Measurements from ENCODE around the gene SDCBP2. TPM values are rescaled to one million over a fixed set of nuclear protein-coding genes. Genes with fewer than 3 reads are reported as not detected.

Gene SDCBP2
- total and polyA plus RNA-seq, 2 of the 8 experiments (the other 6 are each of a cell fraction or from before 2014, with no cell fraction given), result 4.2 to 6.7 TPM

GRCh38 chr20:1313236-1313964, 15.5 kb downstream of the SDCBP2 start:
- Histone ChIP-seq H4K91ac (replicated peaks; ENCODE audit: insufficient read length, low read length) (peak overlapping the region; percentile 3), H3K9ac (replicated peaks in 1 of 4; ENCODE audit: extremely low read depth in 1 of 4, low read depth in 3 of 4, low read length in 3 of 4) (peak overlapping the region in 3 of 4 experiments; percentile 20 to 46 (median 32); a peak in 2 of 7 replicates), H2BK12ac (ENCODE audit: low read depth, low read length) (peak overlapping the region; percentile 39; the same call in 1 of the 2 replicates), H3K14ac (ENCODE audit: insufficient read length) (no peak overlapping the region), H3K9me3 (ENCODE audit: insufficient read depth in 2 of 2, low read depth in 1 of 2, low read length in 1 of 2) (no peaks in the 10 kb centered on the region), H3K27ac (ENCODE audit: low read depth, low read length) (no peak overlapping the region), H4K5ac (ENCODE audit: insufficient read length, low read depth, low read length) (peak overlapping the region; percentile 41), H3K4me2 (ENCODE audit: insufficient read depth in 1 of 2, low read depth in 2 of 2, low read length in 2 of 2) (peak overlapping the region; percentile 44 to 92), H3K79me2 (ENCODE audit: control insufficient read depth in 1 of 2, insufficient read depth in 2 of 2, low read length in 2 of 2) (no peaks in the 10 kb centered on the region), H3K23me2 (ENCODE audit: low read depth, low read length) (peaks cover 3% of the 10 kb centered on the region; the same call in 1 of the 2 replicates), H2BK120ac (replicated peaks; ENCODE audit: low read depth, low read length) (no peak overlapping the region), H3K18ac (ENCODE audit: extremely low read depth, low read length) (peak overlapping the region; percentile 78; the same call in 1 of the 2 replicates), H2BK15ac (ENCODE audit: low read length) (no peak overlapping the region; the same call in 1 of the 2 replicates), H3K23ac (ENCODE audit: insufficient read length) (no peak overlapping the region), H3K36me3 (ENCODE audit: control insufficient read depth in 2 of 4, insufficient read depth in 4 of 4, low read length in 3 of 4) (no peaks in the 10 kb centered on the region), H3K4me1 (replicated peaks in 1 of 4; ENCODE audit: control insufficient read depth in 3 of 4, insufficient read depth in 4 of 4, low read length in 3 of 4) (peaks cover 0 to 2% (median 0%) of the 10 kb centered on the region in 4 experiments; a peak in 4 of 7 replicates), H2AK5ac (ENCODE audit: low read depth, low read length) (no peak overlapping the region), H3K56ac (replicated peaks; ENCODE audit: insufficient read length, low read depth, low read length) (no peak overlapping the region), H3K79me1 (ENCODE audit: low read depth, low read length) (no peaks in the 10 kb centered on the region), H4K8ac (ENCODE audit: extremely low read depth, insufficient read depth, low read length) (peak overlapping the region; percentile 82; the same call in 1 of the 2 replicates), H3K4ac (replicated peaks; ENCODE audit: insufficient read length, low read depth, low read length) (no peak overlapping the region), H2BK5ac (ENCODE audit: low read depth, low read length) (no peak overlapping the region), H2AFZ (ENCODE audit: low read length) (peak overlapping the region; percentile 54; the same call in 1 of the 2 replicates), H2BK20ac (ENCODE audit: low read length) (no peak overlapping the region), H3K4me3 (ENCODE audit: extremely low read depth in 1 of 4, insufficient read depth in 2 of 4, low read depth in 3 of 4, low read length in 4 of 4) (peak overlapping the region; percentile 34 to 73 (median 58)), H3K27me3 (replicated peaks in 1 of 4; ENCODE audit: control insufficient read depth in 3 of 4, extremely low read depth in 1 of 4, insufficient read depth in 3 of 4, low read length in 3 of 4) (peaks cover 0 to 12% (median 10%) of the 10 kb centered on the region in 4 experiments; a peak in 5 of 7 replicates), H4K20me1 (replicated peaks in 1 of 2; ENCODE audit: control insufficient read depth in 1 of 2, insufficient read depth in 2 of 2, low read length in 2 of 2) (no peaks in the 10 kb centered on the region)
- 6% methylated on average over 23 of the region's 38 CpGs; no CpG with 5 or more reads in 1 of the 2 experiments for WGBS, 2 experiments (ENCODE audit: extremely low coverage in 1 of 2, insufficient coverage in 1 of 2, insufficient read length in 1 of 2, insufficient replicate concordance in 2 of 2, low coverage in 1 of 2, low lambda C conversion rate in 2 of 2, missing lambda C conversion rate in 1 of 2)
- peak in 1 of 2 experiments; percentile 91 for DNase-seq (ENCODE audit: low read depth in 1 of 2, low spot score in 2 of 2)
- ChIA-PET POLR2A (ENCODE audit: partially characterized antibody) (interaction anchor here (0.8 to 2.1 kb wide), 6 partner anchors 12 to 155 kb away, joined by 3 to 7 read pairs (median 4); partner anchors contain the start of gene SDCBP2), CTCF (ENCODE audit: partially characterized antibody) (interaction anchor here (0.6 to 2.5 kb wide), 48 partner anchors 9 to 560 kb away, joined by 3 to 28 read pairs (median 4); partner anchors contain the start of gene FKBP1A)
- FAIRE-seq, result no peak
- TF ChIP-seq BRCA1 (IDR thresholded peaks at IDR 0.05; ENCODE audit: low read depth, low read length) (no peak), HDAC6 (IDR thresholded peaks at IDR 0.05; ENCODE audit: low read depth, low read length) (no peak), FOSL1 (IDR thresholded peaks at IDR 0.05; ENCODE audit: insufficient read depth, low read depth, low read length) (no peak), BACH1 (IDR thresholded peaks at IDR 0.05; ENCODE audit: low read length) (peak; percentile 83), RNF2 (IDR thresholded peaks at IDR 0.05; ENCODE audit: borderline replicate concordance, low read depth, low read length, missing control alignments, poor library complexity, severe bottlenecking) (no peak), CBX8 (IDR thresholded peaks at IDR 0.05; ENCODE audit: borderline replicate concordance, low read depth, low read length) (no peak), TBP (IDR thresholded peaks at IDR 0.05; ENCODE audit: low read depth, low read length) (no peak), SP1 (IDR thresholded peaks at IDR 0.05; ENCODE audit: low read depth, low read length) (no peak), TCF12 (IDR thresholded peaks at IDR 0.05; ENCODE audit: low read depth, low read length) (no peak), NRF1 (IDR thresholded peaks at IDR 0.05; ENCODE audit: low read depth, low read length) (no peak), SIRT6 (IDR thresholded peaks at IDR 0.05; ENCODE audit: low read length) (no peak)

All from H1 (cell line).